GM21360 (cell line): Measurements from ENCODE around the gene LTBP4.
"Not testable (repeated sequence)": the region's sequence is repeated elsewhere in the genome, so short reads cannot be mapped to it uniquely, and the experiment has no call there.

Experiments
- ATAC-seq: cut with Tn5 transposase; IDR thresholded peaks from one replicate; pipeline ENCODE4 v1.9.1; 2021; ENCODE audit warnings: mild to moderate bottlenecking, moderate library complexity; ENCODE audit not compliant: unreplicated experiment

The LTBP4 gene

DNA sequence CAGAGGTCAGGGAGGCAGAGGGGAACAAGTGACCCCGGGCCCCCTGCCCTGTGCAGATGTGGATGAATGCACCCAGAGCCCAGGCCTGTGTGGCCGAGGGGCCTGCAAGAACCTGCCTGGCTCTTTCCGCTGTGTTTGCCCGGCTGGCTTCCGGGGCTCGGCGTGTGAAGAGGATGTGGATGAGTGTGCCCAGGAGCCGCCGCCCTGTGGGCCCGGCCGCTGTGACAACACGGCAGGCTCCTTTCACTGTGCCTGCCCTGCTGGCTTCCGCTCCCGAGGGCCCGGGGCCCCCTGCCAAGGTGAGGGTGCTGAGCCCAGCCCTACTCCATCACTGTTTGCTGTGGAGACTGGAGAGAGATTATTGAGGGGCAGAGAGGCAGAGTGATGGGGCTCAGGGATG, 9.9 kb downstream of the LTBP4 start:
- no peak for ATAC-seq

DNA sequence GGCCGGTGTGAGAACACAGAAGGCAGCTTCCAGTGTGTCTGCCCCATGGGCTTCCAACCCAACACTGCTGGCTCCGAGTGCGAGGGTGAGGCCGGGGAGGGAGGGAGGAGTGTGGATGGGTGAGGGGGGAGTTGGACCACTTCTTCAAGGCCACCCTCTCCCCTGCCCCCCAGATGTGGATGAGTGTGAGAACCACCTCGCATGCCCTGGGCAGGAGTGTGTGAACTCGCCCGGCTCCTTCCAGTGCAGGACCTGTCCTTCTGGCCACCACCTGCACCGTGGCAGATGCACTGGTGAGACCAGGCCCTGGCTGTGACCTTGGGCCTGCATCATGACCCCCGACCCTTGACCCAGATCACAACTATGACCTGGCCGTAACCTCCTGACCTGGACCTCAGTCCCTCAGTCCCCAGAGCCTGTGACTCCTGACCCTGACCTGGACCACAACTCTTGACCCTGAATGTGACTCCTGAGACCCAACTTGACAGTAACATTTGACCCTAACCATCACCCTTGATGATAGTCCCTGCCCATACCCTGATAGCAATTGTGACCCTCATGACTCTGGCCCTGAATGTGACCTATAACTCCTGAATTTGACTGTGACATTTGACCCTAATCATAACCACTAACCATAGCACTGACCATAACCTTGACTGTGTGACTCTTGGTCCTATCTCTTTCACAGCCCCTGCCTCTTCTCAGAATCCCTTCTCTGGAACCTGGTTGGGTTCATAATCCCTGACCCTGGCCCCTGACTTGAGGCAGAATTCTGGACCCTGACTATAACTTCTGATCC, 10.9 kb downstream of the LTBP4 start:
- ATAC-seq: no peak

DNA sequence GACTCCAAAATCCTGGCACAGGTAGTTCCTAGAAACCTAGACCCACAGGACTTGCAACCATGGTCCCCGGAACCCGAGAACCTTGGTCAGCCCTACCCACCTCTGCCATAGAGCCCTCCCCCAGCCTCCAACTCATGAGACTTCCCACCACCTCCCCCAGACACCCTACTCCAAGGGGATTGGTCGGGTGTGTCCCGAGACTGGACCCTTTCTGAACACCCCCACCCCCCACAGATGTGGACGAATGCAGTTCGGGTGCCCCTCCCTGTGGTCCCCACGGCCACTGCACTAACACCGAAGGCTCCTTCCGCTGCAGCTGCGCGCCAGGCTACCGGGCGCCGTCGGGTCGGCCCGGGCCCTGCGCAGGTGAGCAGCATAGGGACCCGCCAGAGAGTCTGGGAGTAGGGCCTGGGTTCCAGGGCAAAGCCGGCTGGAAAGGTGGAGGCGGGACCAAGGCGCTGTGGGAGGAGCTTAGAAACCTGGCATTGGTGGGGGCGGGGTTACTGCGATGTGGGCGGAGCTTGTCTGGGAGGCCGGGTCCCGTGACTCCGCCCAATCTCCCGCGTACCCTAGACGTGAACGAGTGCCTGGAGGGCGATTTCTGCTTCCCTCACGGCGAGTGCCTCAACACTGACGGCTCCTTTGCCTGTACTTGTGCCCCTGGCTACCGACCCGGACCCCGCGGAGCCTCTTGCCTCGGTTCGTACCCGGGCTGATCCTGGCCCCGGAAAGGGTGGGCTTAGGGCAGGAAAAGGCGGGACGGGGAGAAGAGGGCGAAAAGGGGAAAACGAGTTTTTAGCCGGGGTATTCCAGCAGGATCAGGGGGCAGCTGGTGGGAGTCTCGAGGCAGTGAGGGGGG, 11.9 kb downstream of the LTBP4 start:
- no peak for ATAC-seq

DNA sequence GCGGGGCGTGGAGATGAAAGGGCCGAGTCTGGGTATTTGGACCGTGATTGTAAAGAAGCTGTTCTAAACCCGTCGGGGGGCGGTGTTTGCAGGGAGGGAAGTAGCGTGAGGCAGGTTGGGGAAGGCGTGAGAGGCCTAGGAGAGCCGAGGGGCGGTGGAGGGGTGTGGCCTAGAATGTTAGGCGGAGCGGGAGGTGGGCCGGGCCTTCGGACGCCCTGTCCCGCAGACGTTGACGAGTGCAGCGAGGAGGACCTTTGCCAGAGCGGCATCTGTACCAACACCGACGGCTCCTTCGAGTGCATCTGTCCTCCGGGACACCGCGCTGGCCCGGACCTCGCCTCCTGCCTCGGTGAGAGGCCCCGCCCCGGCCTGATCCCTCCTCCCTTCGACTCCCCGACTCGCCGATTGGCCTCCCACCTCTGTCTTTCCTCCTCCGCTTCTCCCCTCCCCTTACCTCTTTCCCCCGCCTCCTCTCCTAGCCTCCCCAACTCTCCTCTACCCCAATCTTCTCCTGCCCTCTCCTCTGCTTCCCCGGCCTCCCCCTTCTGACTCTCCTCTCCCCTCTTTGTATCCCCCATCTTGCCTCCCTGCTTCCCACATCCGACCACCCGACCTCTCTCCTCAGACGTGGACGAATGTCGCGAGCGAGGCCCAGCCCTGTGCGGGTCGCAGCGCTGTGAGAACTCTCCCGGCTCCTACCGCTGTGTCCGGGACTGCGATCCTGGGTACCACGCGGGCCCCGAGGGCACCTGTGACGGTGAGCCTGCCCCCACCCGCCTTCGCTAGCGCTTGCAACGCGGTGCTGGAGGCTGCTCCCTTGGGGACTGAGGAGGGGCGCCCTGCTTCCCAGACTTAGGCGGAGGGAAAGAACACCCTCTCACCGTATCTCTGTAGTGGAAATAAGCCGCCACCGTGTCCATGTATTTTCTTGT, 12.8 kb downstream of the LTBP4 start:
- ATAC-seq: no peak

DNA sequence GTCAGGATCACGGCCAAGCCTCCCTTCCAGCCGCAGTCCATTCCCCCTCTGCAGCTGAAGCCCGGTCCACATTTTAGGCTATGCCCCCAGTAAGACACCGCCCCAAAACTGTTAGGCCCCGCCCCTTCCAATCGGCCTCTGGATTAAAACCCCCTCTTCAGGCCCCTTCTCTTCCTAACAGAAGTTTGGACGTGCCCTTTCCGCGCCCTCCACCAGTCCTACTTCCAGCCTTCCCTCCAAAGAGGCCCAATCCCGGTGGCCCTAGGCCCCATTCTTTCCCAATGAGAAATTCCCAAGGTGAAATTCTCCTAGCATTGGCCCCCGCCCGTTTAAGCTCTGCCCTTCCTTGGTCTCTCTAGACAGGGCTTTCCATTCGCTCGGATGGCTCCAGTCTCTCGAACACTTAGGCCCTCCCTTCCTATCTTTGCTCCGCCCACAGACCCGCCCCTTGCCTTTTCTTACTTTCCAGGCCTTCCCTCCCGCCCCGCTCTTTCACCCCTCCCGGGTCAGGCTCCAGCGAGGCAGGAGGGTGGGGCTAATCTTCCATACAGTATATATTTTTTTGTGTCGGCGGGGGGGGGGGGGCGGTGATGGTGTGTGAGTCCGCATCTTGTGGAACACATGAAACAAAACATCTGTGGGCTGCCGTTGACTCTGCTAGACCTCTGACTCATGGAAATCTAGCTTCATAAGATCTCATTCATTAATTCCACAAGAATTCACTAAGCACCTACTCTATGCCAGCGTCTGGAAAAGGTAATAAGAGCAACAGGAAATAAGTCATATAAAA, 13.6 kb downstream of the LTBP4 start:
- ATAC-seq: no peak

DNA sequence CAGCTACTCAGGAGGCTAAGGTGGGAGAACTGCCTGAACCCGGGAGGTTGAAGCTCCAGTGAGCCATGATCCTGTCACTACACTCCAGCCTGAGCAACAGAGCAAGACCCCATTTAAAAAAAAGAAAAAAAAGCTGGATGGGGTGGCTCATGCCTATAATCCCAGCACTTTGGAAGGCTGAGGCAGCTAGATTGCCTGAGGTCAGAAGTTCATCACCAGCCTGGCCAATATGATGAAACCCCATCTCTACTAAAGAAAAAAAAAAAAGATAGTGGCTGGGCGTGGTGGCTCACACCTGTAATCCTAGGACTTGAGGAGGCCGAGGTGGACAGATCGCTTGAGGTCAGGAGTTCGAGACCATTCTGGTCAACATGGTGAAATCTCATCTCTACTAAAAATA, 15.0 kb downstream of the LTBP4 start:
- no peak for ATAC-seq

DNA sequence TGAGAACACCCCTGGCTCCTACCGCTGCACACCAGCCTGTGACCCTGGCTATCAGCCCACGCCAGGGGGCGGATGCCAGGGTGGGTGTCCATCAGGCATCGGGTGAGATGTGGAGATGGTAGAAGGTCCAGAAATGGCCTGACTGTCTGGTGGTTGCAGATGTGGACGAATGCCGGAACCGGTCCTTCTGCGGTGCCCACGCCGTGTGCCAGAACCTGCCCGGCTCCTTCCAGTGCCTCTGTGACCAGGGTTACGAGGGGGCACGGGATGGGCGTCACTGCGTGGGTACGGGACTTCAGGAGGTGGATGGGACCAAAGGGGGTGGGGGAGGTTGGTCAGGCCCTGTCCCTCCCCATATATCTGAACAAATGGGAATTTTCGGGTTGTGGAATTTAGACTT, 15.8 kb downstream of the LTBP4 start:
- ATAC-seq: no peak

DNA sequence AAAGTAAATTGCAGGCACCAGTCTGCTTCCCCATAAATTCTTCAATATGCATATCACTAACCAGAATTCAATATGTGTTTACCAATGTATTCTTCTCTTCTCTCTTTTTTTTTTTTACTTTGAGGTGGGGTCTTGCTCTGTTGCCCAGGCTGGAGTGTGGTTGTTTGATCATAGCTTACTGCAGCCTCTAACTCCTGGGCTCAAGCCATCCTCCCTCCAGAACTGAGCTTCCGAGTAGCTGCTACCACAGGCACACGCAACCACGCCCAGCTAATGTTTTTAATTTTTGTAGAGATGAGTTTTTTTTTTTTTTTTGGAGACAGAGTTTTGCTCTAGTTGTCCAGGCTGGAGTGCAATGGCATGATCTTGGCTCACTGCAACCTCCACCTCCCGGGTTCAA, 16.8 kb downstream of the LTBP4 start:
- ATAC-seq: no peak

DNA sequence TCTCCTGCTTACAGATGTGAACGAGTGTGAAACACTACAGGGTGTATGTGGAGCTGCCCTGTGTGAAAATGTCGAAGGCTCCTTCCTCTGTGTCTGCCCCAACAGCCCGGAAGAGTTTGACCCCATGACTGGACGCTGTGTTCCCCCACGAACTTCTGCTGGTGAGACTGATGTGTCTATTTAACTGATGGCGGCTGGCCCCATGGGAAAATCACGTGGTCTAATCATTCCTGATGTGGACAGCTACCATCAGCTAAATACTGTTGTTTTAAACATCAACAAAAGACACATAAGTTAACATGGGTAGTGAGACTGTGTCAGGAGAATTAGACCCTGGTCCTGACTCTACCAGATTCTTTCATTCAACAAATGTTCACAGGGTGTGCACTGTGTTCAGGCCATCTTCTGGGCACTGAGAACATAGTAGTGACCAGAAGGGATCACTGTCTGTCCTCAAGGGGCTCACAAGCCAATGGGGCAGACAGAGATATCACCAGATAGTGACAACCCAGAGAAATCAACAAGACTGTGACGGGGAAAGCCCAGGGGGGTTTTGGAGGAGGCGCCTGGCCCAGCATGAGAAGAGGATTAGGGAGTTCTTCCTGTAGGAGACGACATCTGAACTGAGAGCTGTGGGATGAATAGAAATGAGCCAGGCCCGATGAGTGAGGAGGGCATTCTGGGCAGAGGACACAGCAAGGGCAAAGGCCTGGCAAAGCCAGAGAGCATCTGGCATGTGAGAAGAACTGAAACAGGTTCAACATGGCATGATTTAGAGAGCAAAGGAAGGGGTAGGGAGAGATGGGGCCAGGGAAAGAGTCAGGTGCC, 18.4 kb downstream of the LTBP4 start:
- ATAC-seq: no peak

DNA sequence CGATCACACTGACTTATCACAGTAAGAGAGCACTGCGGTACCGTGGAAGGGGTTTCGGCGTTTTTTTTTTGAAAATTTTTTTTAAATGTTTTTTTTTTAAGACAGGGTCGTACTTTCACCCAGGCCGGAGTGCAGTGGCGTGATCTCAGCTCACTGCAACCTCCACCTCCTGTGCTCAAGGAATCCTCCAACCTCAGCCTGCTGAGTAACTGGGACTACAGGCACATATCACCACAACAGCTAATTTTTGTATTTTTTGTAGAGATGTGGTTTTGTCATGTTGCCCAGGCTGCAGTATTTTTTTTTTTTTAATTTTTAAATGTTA, 19.0 kb downstream of the LTBP4 start:
- no peak for ATAC-seq

DNA sequence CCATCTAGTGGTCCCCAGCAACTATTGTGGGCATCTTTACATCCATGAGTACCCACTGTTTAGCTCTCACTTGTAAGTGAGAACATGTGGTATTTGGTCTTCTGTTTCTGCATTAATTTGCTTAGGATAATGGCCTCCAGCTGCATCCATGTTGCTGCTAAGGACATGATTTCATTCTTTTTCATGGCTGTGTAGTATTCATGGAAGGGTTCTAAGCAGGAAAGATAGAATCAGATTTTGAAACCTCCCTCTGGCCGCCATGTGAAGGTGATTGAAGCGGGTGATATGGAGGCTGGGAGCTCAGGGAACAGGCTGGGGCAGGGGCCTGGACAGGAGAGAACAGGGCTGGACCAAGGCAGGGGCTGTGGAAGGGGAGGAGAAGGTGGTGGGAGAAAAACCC, 20.1 kb downstream of the LTBP4 start:
- ATAC-seq: no peak

DNA sequence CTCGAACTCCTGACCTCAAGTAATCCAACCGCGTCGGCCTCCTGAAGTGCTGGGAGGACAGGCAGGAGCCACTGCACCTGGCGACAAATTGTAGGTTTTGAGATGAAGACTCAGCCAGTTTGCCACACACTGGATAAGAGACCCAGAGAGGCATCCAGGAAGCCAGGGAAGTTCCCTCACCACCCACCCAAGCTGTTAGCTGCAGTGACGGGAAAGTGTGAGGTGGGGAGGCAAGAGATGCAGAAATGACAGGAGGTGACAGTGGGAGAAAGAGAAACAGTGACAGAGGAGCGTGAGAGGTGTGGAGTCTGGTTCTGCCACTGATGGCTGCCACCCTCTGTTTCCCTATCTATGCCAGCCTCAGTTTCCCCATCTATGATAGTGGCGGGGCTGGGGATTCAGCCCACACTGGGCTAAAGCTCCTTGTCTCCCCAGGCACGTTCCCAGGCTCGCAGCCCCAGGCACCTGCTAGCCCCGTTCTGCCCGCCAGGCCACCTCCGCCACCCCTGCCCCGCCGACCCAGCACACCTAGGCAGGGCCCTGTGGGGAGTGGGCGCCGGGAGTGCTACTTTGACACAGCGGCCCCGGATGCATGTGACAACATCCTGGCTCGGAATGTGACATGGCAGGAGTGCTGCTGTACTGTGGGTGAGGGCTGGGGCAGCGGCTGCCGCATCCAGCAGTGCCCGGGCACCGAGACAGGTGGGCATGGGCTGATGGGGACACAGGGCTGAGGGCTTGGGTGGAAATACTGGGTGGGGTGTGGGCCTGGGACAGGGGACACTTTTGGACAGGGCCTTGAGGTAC, 21.0 kb downstream of the LTBP4 start:
- no peak for ATAC-seq

DNA sequence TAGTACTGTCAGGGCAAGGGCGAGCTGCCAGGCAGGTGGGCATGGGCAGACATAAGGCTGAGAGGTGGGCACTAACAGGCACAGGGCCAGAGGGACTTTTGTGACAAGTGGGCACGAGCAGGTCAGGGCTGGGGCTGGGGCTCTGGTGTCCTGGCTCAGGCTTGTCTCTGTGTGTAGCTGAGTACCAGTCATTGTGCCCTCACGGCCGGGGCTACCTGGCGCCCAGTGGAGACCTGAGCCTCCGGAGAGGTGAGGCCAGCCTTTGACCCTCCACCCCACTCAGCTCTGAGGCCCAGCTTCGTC, 21.6 kb downstream of the LTBP4 start:
- no peak for ATAC-seq

DNA sequence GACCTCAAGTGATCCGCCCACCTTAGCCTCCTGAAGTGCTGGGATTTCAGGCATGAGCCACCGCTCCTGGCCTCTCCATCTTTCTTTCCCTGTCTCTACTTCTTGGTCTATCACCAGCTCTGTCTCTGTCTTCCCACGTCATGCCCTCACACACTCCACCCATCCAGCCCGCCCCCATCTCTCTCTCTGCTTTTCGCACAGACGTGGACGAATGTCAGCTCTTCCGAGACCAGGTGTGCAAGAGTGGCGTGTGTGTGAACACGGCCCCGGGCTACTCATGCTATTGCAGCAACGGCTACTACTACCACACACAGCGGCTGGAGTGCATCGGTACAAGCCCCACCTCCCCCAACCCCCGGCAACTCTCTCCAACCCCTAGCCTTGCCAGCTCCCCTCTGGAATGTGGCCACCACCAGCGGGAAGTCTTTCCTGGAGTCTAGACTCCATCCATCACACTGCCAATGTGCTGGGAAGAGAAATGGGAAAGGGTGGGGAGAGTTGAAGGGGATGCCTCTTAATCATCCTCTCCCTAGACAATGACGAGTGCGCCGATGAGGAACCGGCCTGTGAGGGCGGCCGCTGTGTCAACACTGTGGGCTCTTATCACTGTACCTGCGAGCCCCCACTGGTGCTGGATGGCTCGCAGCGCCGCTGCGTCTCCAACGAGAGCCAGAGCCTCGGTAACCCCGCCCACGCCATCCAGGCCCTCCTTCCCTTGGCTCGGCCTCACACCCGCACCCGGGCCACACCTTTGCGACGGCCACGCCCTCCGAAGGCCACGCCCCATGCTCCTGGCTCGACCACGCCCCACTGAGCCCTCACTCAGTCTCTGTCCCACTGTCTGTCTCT, 22.5 kb downstream of the LTBP4 start:
- ATAC-seq: no peak

DNA sequence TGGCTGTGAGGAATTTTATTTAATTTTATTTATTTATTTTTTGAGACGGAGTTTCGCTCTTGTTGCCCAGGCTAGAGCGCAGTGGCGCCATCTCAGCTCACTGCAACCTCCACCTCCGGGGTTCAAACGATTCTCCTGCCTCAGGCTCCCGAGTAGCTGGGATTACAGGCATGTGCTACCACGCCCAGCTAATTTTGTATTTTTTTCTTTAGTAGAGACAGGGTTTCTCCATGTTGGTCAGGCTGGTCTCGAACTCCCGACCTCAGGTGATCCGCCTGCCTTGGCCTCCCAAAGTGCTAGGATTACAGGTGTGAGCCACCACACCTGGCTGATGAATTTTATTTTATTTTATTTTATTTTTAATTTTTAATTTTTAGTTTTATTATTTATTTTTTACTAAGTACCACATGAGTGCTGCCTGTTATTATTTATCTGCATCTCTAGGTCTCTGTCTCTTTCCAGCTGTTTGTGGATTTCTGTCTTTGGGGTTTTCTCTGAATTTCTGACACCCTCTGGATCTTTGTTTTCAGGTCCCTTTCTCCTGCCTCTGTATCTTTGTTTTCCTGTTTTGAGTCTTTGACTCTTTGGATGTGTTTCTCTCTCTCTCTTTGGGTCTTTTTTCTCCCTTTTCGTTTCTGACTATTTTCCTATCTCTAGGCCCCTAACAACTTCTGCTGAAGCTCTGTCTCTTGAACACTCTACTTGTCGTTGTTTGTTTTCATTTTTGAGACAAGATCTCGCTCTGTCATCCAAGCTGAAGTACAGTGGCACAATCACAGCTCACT, 23.4 kb downstream of the LTBP4 start:
- not testable (repeated sequence) for ATAC-seq

DNA sequence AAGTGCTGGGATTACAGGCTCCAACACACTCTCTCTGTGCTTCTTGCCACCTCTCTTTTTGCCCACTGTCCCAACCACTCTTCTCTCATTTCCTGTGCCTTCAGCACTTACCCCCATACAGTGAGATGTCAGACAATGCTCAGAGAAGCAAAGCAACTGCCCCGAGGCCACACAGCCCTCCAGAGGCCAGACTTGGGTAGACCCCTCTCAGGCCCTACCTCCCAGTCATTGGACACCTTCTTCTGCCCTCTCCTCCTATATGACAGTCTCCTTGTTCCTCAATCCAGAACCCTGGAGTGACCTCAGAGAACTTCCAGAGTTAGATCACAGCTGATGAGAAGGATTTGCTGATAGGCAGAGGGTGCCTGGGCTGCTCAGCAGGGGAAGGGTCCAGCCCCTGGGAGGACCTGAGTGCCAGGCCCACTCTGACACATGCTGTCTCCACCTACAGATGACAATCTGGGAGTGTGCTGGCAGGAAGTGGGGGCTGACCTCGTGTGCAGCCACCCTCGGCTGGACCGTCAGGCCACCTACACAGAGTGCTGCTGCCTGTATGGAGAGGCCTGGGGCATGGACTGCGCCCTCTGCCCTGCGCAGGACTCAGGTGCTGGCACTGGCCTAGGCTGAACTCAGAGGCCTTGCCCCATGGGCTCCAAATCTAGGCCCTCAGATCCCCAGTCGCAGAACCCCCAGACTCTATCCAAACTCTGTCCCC, 24.4 kb downstream of the LTBP4 start:
- ATAC-seq: no peak

DNA sequence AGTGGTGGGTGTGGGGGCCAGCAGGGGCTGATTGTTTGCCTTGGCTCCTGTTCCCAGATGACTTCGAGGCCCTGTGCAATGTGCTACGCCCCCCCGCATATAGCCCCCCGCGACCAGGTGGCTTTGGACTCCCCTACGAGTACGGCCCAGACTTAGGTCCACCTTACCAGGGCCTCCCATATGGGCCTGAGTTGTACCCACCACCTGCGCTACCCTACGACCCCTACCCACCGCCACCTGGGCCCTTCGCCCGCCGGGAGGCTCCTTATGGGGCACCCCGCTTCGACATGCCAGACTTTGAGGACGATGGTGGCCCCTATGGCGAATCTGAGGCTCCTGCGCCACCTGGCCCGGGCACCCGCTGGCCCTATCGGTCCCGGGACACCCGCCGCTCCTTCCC, 25.7 kb downstream of the LTBP4 start:
- ATAC-seq: no peak
